OCI-M2 (cell line): Measurements from ENCODE around the gene WDR18.
A peak's percentile ranks its signal among the peaks of the same experiment; 100 is the strongest.
"Not testable (repeated sequence)": the region's sequence is repeated elsewhere in the genome, so short reads cannot be mapped to it uniquely, and the experiment has no call there.

ENCODE experiments used
- DNase-seq: peaks from one replicate; lab custom pipeline; 2025; ENCODE audit not compliant: unreplicated experiment; lab: John Stamatoyannopoulos, UW

WDR18 gene

GRCh38 chr19:950352-951066 is 33.6 kb upstream of the WDR18 start:
- DNase-seq, result no peak

- DNase-seq, result no peak
These were observed 32.0 kb upstream of the WDR18 start for GRCh38 chr19:952049-952679.

- DNase-seq, result no peak
These were observed 31.3 kb upstream of the WDR18 start for GRCh38 chr19:952680-953444.

GRCh38 chr19:953445-954271 is 30.5 kb upstream of the WDR18 start:
- no peak for DNase-seq

GRCh38 chr19:954272-954671 is 29.9 kb upstream of the WDR18 start:
- DNase-seq, result no peak

GRCh38 chr19:954672-955494 is 29.3 kb upstream of the WDR18 start:
- DNase-seq, result peak; percentile 11

- DNase-seq, result no peak
These were observed 28.1 kb upstream of the WDR18 start for GRCh38 chr19:955803-956765.

- no peak for DNase-seq
These were observed 27.2 kb upstream of the WDR18 start for GRCh38 chr19:956766-957440.

- not testable (repeated sequence) for DNase-seq
These were observed 26.6 kb upstream of the WDR18 start for GRCh38 chr19:957578-957977.

GRCh38 chr19:958967-959855 is 24.9 kb upstream of the WDR18 start:
- DNase-seq, result no peak

- no peak for DNase-seq
These were observed 24.1 kb upstream of the WDR18 start for GRCh38 chr19:960020-960419.

- DNase-seq, result no peak
These were observed 23.6 kb upstream of the WDR18 start for GRCh38 chr19:960601-960938.

GRCh38 chr19:961866-962620 is 22.1 kb upstream of the WDR18 start:
- DNase-seq, result peak; percentile 35

GRCh38 chr19:962683-963400 is 21.3 kb upstream of the WDR18 start:
- DNase-seq, result no peak

- no peak for DNase-seq
These were observed 20.6 kb upstream of the WDR18 start for GRCh38 chr19:963486-963951.

- DNase-seq, result no peak
These were observed 20.0 kb upstream of the WDR18 start for GRCh38 chr19:964116-964520.
